Measurements from ENCODE around the gene LAG3.

DNA sequence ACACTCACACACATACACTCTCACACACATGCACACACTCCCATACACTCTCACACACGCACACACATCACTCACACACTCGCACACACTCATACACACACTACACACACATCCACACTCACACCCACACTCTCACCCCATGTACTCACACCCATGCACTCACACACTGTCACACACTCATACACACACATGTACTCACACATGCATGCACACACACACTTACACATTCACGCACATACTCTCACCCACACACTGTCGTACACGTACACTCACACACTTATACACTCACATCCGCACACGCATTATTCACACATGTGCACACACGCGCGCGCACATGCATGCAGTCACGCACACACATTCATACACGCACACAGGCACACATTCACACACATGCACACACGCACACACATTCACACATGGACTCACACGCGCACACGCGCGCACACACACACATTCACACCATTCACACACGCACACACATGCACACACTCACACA is 45.4 kb downstream of the LAG3 start:
- TF ChIP-seq, protein P1, sequence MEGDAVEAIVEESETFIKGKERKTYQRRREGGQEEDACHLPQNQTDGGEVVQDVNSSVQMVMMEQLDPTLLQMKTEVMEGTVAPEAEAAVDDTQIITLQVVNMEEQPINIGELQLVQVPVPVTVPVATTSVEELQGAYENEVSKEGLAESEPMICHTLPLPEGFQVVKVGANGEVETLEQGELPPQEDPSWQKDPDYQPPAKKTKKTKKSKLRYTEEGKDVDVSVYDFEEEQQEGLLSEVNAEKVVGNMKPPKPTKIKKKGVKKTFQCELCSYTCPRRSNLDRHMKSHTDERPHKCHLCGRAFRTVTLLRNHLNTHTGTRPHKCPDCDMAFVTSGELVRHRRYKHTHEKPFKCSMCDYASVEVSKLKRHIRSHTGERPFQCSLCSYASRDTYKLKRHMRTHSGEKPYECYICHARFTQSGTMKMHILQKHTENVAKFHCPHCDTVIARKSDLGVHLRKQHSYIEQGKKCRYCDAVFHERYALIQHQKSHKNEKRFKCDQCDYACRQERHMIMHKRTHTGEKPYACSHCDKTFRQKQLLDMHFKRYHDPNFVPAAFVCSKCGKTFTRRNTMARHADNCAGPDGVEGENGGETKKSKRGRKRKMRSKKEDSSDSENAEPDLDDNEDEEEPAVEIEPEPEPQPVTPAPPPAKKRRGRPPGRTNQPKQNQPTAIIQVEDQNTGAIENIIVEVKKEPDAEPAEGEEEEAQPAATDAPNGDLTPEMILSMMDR (IDR thresholded peaks at IDR 0.05): no peak
- no peak for TF ChIP-seq POLR2A (IDR thresholded peaks at IDR 0.05)
